Naive thymus-derived CD8-positive, alpha-beta T cell (primary cell): Measurements from ENCODE around the gene TRIM67. TPM values are rescaled to one million over a fixed set of nuclear protein-coding genes. Genes with fewer than 3 reads are reported as not detected.

Source experiments
- ATAC-seq, 2 donors: fragments of 150-1000 bp; cut with Tn5 transposase in 1 of 2; sonication (Bioruptor Pico), chemical (Tn5 transposase) in 1 of 2; 1 replicate in 1 of 2; 2 replicates in 1 of 2; pipeline ENCODE4 v1.10.0; 2021; ENCODE audit warnings: mild to moderate bottlenecking in 2 of 2, moderate library complexity in 2 of 2
- POLR2A ChIA-PET: fragments of 350-600 bp; sonication (Branson Sonifier 250); formaldehyde crosslinking; loops from one replicate; lab custom pipeline; 2021; ENCODE audit warnings: antibody characterized with exemption; lab: Charles Lee
- DNase-seq, 10 donors: peaks; one replicate each; pipeline versions ENCODE4 v3.0.0 to v3.0.0-alpha.2; 2020 to 2022
- H3K27ac Mint-ChIP-seq, 10 donors: one replicate each; pipeline ENCODE4 v1.8.0; 2020 to 2022; ENCODE audit warnings: mild to moderate bottlenecking in 10 of 10, mixed read lengths in 10 of 10, moderate library complexity in 4 of 10, inconsistent platforms in 1 of 10
- H3K27me3 Mint-ChIP-seq, 5 donors: one replicate each; pipeline ENCODE4 v1.8.0; 2021 to 2022; ENCODE audit warnings: mixed read lengths in 5 of 5
- H3K36me3 Mint-ChIP-seq, 3 donors: one replicate each; pipeline ENCODE4 v1.8.0; 2020 to 2022; ENCODE audit warnings: mixed read lengths in 3 of 3, mild to moderate bottlenecking in 2 of 3, inconsistent platforms in 1 of 3
- H3K4me1 Mint-ChIP-seq, 4 donors: one replicate each; pipeline ENCODE4 v1.8.0; 2021 to 2022; ENCODE audit warnings: mixed read lengths in 4 of 4
- H3K4me3 Mint-ChIP-seq, 10 donors: one replicate each; pipeline ENCODE4 v1.8.0; 2020 to 2022; ENCODE audit warnings: mild to moderate bottlenecking in 10 of 10, mixed read lengths in 10 of 10, moderate library complexity in 6 of 10, inconsistent platforms in 1 of 10
- H3K9me3 Mint-ChIP-seq, 9 donors: one replicate each; pipeline ENCODE4 v1.8.0; 2020 to 2022; ENCODE audit warnings: mixed read lengths in 9 of 9, mild to moderate bottlenecking in 3 of 9, inconsistent platforms in 1 of 9, moderate library complexity in 1 of 9
- polyA plus RNA-seq, 3 donors: library from polyadenylated mRNA; unstranded; fragments of 300-500 nt; fragmentation: Illumina TruSeq; gene quantifications; one replicate each; pipeline ENCODE4 v1.2.3, GENCODE V29; 2021
- total RNA-seq, 8 experiments: library from RNA in 2 of 8; stranded (reverse) in 2 of 8; gene quantifications; one replicate each; pipeline ENCODE4 v1.2.3 and lab custom pipeline; 2021 to 2026

Gene TRIM67
- total and polyA plus RNA-seq, 5 experiments from 2014 or later = not detected

DNA sequence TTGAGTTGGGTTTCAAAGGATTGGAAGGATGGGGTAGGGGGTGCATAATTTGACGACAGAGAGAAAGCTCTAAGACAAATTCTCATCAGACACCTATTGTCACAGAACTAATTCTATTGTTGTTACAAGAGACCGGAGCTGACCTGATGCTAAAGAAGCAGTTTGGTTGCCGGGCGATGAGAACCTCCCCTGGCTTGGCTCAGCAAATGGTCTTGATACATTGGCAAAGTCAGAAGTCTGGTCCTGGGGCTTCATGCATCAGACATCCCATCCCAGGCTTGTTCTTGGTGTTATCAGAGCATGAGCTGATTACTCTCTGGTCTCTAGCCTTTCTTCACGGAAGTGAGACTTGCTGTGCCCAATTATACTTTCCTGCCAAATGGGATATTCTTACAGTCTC, 15.4 kb downstream of the TRIM67 start:
- Mint-ChIP-seq H3K36me3 (peaks cover 0 to 11% (median 0%) of the 10 kb centered on the region in 3 donors), H3K27ac (no peak overlapping the region), H3K4me1 (no peaks in the 10 kb centered on the region), H3K4me3 (no peak overlapping the region), H3K27me3 (peaks cover 24 to 73% (median 47%) of the 10 kb centered on the region in 5 donors), H3K9me3 (peaks cover 0 to 4% (median 0%) of the 10 kb centered on the region in 9 donors)
- POLR2A ChIA-PET = no interaction called here
- ATAC-seq (no peak), DNase-seq (no peak)

DNA sequence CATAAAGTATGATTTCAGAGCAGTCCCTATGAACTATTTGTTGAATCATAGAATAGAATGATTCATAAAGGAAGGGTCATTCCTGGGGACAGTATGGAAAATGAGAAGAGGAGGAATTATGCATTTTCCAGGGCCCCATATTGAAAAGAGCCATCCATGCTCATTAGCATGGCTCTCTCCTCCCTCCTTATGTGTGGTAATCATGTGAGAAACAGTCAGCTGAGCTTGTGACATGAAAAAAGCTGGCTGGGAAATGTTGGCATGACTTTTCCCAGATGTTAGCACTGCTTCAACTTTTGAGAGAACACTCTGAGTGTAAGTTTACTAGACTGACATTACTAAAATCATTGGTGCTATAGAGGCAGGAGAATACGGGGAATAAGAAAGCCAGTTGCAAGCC, 16.1 kb downstream of the TRIM67 start:
- DNase-seq = no peak
- no peak overlapping the region for H3K27ac Mint-ChIP-seq
- H3K4me1 Mint-ChIP-seq = no peaks in the 10 kb centered on the region
- H3K36me3 Mint-ChIP-seq = peaks cover 0 to 11% (median 0%) of the 10 kb centered on the region in 3 donors
- peaks cover 0 to 4% (median 0%) of the 10 kb centered on the region in 9 donors for H3K9me3 Mint-ChIP-seq
- POLR2A ChIA-PET = no interaction called here
- no peak for ATAC-seq
- H3K27me3 Mint-ChIP-seq = peaks cover 24 to 79% (median 44%) of the 10 kb centered on the region in 5 donors
- no peak overlapping the region for H3K4me3 Mint-ChIP-seq

- Mint-ChIP-seq H3K36me3 (peaks cover 0 to 11% (median 0%) of the 10 kb centered on the region in 3 donors), H3K4me1 (no peaks in the 10 kb centered on the region), H3K4me3 (no peak overlapping the region), H3K9me3 (peaks cover 0 to 4% (median 0%) of the 10 kb centered on the region in 9 donors), H3K27me3 (peaks cover 24 to 81% (median 38%) of the 10 kb centered on the region in 5 donors), H3K27ac (no peak overlapping the region)
- DNase-seq (no peak), ATAC-seq (no peak)
- POLR2A ChIA-PET = no interaction called here
These were observed 17.1 kb downstream of the TRIM67 start for GRCh38 chr1:231178970-231179369.

- Mint-ChIP-seq H3K4me1 (no peaks in the 10 kb centered on the region), H3K36me3 (peaks cover 0 to 11% (median 0%) of the 10 kb centered on the region in 3 donors)
These were observed 18.2 kb downstream of the TRIM67 start for GRCh38 chr1:231180034-231180433.

DNA sequence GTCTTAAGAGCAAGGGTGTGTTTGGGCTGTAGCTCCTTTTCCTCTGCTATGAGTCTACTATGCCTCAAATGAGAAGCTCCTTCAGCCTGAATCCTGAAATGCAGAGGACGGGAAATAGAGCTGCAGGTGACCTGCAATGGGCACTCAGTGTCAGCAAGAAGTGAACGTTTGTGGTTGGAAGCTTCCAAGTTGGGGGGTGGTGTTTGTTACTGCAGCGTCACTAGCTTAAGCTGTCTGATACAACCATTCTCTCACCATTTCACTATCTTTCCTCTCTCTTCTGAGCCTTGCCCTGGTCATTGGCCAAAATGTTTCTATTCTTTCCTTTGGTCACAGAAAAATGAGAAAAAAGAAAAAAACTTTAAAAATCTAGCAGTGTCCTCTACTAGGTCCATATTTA, 19.4 kb downstream of the TRIM67 start:
- ATAC-seq (no peak), DNase-seq (no peak)
- POLR2A ChIA-PET = no interaction called here
- H3K27ac Mint-ChIP-seq = no peak overlapping the region
- H3K27me3 Mint-ChIP-seq = peaks cover 20 to 76% (median 38%) of the 10 kb centered on the region in 5 donors
- H3K36me3 Mint-ChIP-seq = peaks cover 0 to 11% (median 0%) of the 10 kb centered on the region in 3 donors
- no peaks in the 10 kb centered on the region for H3K4me1 Mint-ChIP-seq
- peaks cover 0 to 4% (median 0%) of the 10 kb centered on the region in 9 donors for H3K9me3 Mint-ChIP-seq
- H3K4me3 Mint-ChIP-seq = no peak overlapping the region

More at GRCh38 chr1:231180034-231180433, 18.2 kb downstream of the TRIM67 start:
- ATAC-seq (no peak), DNase-seq (no peak)
- no peak overlapping the region for H3K27ac Mint-ChIP-seq
- peaks cover 26 to 76% (median 37%) of the 10 kb centered on the region in 5 donors for H3K27me3 Mint-ChIP-seq
- no peak overlapping the region for H3K4me3 Mint-ChIP-seq
- POLR2A ChIA-PET = no interaction called here
- H3K9me3 Mint-ChIP-seq = peaks cover 0 to 4% (median 0%) of the 10 kb centered on the region in 9 donors

DNA sequence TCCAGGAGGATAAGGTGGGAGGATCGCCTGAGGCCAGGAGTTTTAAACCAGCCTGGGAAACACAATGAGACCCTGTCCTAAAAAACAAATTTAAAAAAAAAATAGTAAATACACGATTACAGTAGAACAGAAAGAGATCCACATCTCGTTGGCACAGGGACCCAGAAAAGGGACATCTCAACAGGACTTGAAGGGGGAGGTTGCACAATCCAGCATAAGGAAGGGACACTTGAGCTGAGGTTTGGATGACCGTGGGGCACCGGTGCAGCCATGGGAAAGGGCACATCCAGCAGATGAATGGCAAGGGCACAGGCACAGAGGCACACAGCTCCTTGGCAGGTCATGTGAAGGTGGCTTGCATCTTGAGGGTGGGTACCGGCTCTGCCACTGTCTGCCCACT, 20.5 kb downstream of the TRIM67 start:
- Mint-ChIP-seq H3K9me3 (peaks cover 0 to 4% (median 0%) of the 10 kb centered on the region in 9 donors), H3K27me3 (peaks cover 18 to 76% (median 37%) of the 10 kb centered on the region in 5 donors)
- no peak for ATAC-seq

GRCh38 chr1:231183639-231184590, 22.1 kb downstream of the TRIM67 start:
- H3K9me3 Mint-ChIP-seq = peaks cover 0 to 3% (median 0%) of the 10 kb centered on the region in 9 donors
- POLR2A ChIA-PET = no interaction called here
- H3K27ac Mint-ChIP-seq = no peak overlapping the region
- ATAC-seq (no peak), DNase-seq (no peak)
- peaks cover 0 to 8% (median 0%) of the 10 kb centered on the region in 3 donors for H3K36me3 Mint-ChIP-seq
- H3K4me1 Mint-ChIP-seq = no peaks in the 10 kb centered on the region
- no peak overlapping the region for H3K4me3 Mint-ChIP-seq
- peaks cover 14 to 74% (median 44%) of the 10 kb centered on the region in 5 donors for H3K27me3 Mint-ChIP-seq

More for the DNA sequence above, 20.5 kb downstream of the TRIM67 start:
- Mint-ChIP-seq H3K4me1 (no peaks in the 10 kb centered on the region), H3K36me3 (peaks cover 0 to 11% (median 0%) of the 10 kb centered on the region in 3 donors), H3K4me3 (no peak overlapping the region), H3K27ac (no peak overlapping the region)
- no peak for DNase-seq
- POLR2A ChIA-PET = no interaction called here

DNA sequence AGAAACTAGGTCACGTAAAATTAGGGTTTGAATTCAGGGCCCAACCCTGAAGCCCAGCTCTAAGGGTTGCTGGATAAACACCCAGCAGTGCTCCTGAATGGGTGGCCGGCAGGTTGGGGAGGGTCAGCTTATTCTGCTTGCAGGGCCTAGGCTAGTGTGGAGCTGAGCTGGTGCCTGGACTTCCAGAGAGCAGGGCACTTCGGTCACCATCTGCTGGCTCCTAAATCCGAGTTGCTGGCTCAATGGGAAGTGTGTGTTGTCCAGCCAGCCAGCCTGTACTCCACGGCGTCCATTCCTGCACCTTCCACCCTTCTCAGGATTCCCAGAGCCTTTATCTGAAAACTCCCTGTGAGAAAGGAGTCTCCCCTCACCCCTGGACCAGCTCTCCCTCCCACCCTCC, 23.0 kb downstream of the TRIM67 start:
- ATAC-seq (no peak), DNase-seq (no peak)
- Mint-ChIP-seq H3K27me3 (peaks cover 18 to 68% (median 40%) of the 10 kb centered on the region in 5 donors), H3K27ac (no peak overlapping the region), H3K36me3 (no peaks in the 10 kb centered on the region), H3K4me1 (no peaks in the 10 kb centered on the region), H3K4me3 (no peak overlapping the region), H3K9me3 (peaks cover 0 to 6% (median 0%) of the 10 kb centered on the region in 9 donors)
- POLR2A ChIA-PET = no interaction called here

DNA sequence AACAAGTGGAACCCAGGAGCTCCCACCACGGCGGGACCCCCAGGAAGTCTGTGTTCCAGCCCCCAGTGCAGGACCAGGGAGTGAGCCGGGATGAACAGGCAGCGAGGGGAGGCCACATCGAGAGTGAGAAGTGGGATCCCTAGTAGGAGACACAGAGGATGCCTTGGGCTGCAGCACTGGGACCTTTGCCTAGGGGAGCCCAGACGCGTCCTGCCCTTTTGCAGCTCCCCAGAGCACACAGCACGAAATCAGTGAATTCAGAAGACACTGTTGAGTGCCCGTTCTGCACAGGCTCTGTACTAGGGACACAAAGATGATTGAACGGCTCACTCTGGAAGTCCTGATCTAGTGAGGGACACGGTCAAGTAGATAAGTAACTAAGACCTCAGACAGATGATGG, 23.5 kb downstream of the TRIM67 start:
- no peak overlapping the region for H3K27ac Mint-ChIP-seq

GRCh38 chr1:231186356-231187115, 24.7 kb downstream of the TRIM67 start:
- peaks cover 0 to 7% (median 0%) of the 10 kb centered on the region in 9 donors for H3K9me3 Mint-ChIP-seq
- peaks cover 15 to 60% (median 38%) of the 10 kb centered on the region in 5 donors for H3K27me3 Mint-ChIP-seq
- POLR2A ChIA-PET = interaction anchor here (0.6 kb wide), 1 partner anchor 209 kb away, joined by 4 read pairs; no protein-coding TSS in a partner anchor
- DNase-seq (no peak), ATAC-seq (no peak)
- no peak overlapping the region for H3K4me3 Mint-ChIP-seq
- H3K36me3 Mint-ChIP-seq = no peaks in the 10 kb centered on the region
- no peaks in the 10 kb centered on the region for H3K4me1 Mint-ChIP-seq
- no peak overlapping the region for H3K27ac Mint-ChIP-seq

More for the DNA sequence above, 23.5 kb downstream of the TRIM67 start:
- H3K4me3 Mint-ChIP-seq = no peak overlapping the region
- POLR2A ChIA-PET = no interaction called here
- no peaks in the 10 kb centered on the region for H3K4me1 Mint-ChIP-seq
- no peaks in the 10 kb centered on the region for H3K36me3 Mint-ChIP-seq
- no peak for ATAC-seq
- no peak for DNase-seq
- H3K27me3 Mint-ChIP-seq = peaks cover 18 to 66% (median 39%) of the 10 kb centered on the region in 5 donors
- peaks cover 0 to 7% (median 0%) of the 10 kb centered on the region in 9 donors for H3K9me3 Mint-ChIP-seq

- H3K4me1 Mint-ChIP-seq = no peaks in the 10 kb centered on the region
- H3K4me3 Mint-ChIP-seq = no peak overlapping the region
- peaks cover 15 to 50% (median 33%) of the 10 kb centered on the region in 5 donors for H3K27me3 Mint-ChIP-seq
- H3K9me3 Mint-ChIP-seq = peaks cover 0 to 7% (median 0%) of the 10 kb centered on the region in 9 donors
- no peak for DNase-seq
- no peaks in the 10 kb centered on the region for H3K36me3 Mint-ChIP-seq
- POLR2A ChIA-PET = no interaction called here
- no peak overlapping the region for H3K27ac Mint-ChIP-seq
- ATAC-seq = no peak
These were observed 25.7 kb downstream of the TRIM67 start for GRCh38 chr1:231187571-231187970.

GRCh38 chr1:231188072-231188471, 26.2 kb downstream of the TRIM67 start:
- no peak for ATAC-seq
- Mint-ChIP-seq H3K27me3 (peaks cover 15 to 47% (median 33%) of the 10 kb centered on the region in 5 donors), H3K4me3 (no peak overlapping the region), H3K36me3 (no peaks in the 10 kb centered on the region), H3K27ac (no peak overlapping the region), H3K9me3 (peaks cover 0 to 7% (median 0%) of the 10 kb centered on the region in 9 donors), H3K4me1 (no peaks in the 10 kb centered on the region)
- no peak for DNase-seq
- POLR2A ChIA-PET = no interaction called here
